Activated T-helper 9 cell treated with anti-CD3 and anti-CD28 coated beads, Interleukin-2, amount 50 U/mL, for 16 hours (primary cell): ENCODE results near the gene STYK1.
"Not testable (repeated sequence)": the region's sequence is repeated elsewhere in the genome, so short reads cannot be mapped to it uniquely, and the experiment has no call there.

Source experiments
- DNase-seq: peaks from one replicate; pipeline ENCODE4 v3.0.0-alpha.2; 2020; ENCODE audit warnings: low read depth

Gene STYK1

DNA sequence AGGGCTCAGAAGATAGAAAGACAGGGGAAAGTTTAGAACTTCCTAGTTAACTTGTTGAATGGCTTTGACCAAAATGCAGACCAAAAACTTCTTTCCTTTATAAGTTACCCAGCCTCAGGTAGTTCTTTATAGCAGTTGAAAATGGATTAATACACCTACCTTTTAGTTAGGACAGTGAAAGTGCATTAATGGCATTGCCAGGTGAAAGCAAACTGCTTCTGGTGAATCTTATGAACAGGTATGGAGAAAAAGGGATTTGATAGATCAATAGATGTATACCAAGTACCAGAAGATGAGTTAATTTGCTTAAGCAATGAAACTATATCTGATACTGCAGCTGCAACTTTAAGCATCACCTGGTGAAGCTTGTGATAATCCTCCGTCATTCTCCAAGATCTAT, 14.2 kb upstream of the STYK1 start:
- no peak for DNase-seq

- no peak for DNase-seq
Measured at GRCh38 chr12:10672231-10672868, 1.5 kb downstream of the STYK1 start.

- no peak for DNase-seq
Measured at GRCh38 chr12:10669533-10669932, 4.3 kb downstream of the STYK1 start.

DNA sequence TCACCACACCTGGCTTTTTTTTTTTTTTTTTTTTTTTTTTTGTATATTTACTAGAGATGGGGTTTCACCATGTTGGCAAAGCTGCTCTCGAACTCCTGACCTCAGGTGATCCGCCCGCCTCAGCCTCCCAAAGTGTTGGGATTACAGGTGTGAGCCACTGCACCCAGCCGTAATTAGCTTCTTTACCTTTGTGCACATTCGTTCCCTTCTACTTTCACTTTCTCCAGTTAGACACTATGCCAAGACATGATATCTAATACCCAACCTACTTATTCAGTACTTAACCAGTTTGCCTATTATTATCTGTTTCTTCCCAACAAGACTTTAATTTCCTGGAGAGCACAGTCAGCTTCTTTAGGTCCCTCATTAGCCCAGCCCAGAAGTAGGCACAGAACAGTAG, 5.3 kb downstream of the STYK1 start:
- DNase-seq, result no peak

- no peak for DNase-seq
Measured at GRCh38 chr12:10667581-10667980, 6.3 kb downstream of the STYK1 start.

DNA sequence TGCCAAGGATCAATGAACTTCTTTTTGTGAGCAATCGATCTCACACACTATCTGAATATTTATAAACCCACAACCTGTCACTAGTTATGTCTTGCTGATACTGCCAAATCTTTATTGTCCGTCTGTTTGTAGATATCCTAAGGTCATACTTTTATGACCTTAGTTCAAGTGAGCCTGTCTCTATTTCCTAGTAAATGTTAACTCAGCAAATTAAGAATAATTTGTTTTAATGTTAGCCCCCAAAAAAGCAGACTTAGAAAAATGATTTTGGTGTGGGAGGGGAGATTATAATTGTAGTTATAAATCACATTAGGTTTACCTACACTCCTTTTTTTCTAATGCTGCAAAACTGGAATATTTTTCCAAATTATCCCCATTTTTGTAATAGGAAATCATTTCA, 9.4 kb downstream of the STYK1 start:
- no peak for DNase-seq

DNA sequence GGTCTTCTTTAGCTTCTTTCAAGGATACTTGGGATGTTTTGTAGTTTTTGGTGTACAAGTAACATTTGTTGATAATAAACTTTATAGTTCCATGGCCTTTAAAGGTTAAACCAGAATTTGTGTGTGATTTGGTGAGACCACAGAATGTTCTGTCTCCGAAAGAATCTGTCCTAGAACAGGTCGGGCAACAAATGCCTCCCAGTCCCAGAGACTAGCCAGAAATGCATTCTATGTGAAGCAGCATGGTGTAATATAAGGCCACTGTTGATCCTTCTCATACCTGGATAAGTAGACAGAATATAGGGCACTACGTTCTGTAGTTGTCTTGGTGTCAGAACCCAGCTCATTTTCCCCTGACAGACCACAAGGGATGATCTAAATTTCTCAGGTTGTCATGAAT, 10.0 kb downstream of the STYK1 start:
- no peak for DNase-seq

DNA sequence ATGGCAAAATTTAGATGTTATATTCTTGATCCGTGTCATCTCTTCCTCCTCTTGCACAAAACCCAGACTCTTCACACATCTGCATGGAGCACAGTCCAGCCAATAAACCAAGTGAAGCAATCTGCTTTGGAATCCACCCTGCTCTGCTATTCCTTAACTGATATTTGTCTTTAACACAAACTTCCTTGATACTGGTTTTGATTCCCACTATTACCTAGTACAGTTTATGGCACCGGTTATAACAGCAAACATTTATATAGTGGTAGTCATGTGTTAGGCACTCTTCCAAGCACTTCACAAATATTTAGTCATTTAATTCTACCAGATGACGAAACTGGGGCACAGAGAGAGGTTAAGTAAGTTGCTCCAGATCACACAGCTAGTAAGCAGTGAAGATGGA, 12.5 kb downstream of the STYK1 start:
- no peak for DNase-seq

DNA sequence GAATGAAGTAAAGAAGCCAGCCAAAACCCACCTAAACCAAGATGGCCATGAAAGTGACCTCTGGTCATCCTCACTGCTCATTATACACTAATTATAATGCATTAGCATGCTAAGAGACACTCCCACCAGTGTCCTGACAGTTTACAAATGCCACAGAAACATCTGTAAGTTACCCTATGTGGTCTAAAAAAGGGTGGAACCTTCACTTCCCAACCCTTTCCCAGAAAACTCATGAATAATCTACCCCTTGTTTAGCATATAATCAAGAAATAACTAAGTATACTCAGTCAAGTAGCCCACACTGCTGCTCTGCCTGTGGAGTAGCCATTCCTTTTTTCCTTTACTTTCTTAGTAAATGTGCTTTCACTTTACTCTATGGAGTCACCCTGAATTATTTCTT, 19.8 kb downstream of the STYK1 start:
- DNase-seq, result no peak

- DNase-seq, result no peak
Measured at GRCh38 chr12:10652192-10652591, 21.7 kb downstream of the STYK1 start.

DNA sequence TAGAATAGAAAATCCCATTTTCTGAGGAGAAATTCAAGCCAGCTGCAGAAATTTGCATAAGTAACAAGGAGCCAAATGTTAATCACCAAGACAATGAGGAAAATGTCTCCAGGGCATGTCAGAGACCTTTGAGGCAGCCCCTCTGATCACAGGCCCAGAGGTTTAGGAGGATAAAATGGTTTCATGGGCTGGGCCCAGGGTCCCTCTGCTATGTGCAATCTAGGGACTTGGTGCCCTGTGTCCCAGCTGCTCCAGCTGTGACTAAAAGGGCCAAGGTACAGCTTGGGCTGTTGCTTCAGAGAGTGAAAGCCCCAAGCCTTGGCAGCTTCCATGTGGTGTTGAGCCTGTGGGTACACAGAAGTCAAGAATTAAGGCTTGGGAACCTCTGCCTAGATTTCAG, 27.3 kb downstream of the STYK1 start:
- not testable (repeated sequence) for DNase-seq

GRCh38 chr12:10645910-10646309, 27.9 kb downstream of the STYK1 start:
- DNase-seq, result no peak

GRCh38 chr12:10641735-10642500, 31.9 kb downstream of the STYK1 start:
- no peak for DNase-seq

DNA sequence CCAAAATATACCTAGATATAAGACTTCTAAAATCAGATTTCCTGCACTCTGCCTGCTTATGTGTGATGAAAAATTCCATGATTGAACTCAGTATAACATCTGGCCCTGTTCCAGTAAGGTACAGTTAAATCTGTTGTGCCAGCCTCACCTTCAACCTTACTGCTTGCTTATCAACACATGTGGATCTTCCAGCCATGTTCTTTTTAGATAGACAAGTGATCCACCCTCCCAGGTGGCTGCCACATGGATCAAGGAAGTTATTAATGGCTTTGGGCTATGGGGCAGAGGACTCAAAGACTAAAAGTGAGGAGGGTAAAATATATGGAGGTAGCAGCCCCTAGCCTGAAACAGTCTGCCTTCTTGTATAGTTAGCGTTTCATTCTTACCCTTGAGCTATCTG, 35.1 kb downstream of the STYK1 start:
- DNase-seq, result no peak

GRCh38 chr12:10636611-10637010, 37.2 kb downstream of the STYK1 start:
- no peak for DNase-seq

DNA sequence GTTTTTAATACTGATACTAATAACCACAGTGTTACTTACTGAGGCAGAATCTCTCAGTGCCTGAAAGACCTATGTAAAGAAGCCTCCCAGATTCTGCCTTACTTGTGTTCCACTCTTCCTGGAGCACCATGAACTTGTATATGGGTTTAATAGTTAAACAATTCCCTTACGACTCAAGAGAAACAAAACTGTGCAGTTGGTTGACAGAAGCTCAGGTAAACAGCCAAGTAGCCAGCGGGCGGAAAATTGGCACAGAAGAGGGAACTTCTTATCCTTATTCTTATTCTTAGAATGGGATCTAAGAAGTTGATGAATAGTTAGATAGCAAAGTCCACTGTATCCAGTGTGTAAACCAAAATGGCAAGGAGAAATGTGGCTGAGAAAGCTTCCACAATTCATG, 37.7 kb downstream of the STYK1 start:
- no peak for DNase-seq

- no peak for DNase-seq
Measured at GRCh38 chr12:10635306-10635705, 38.5 kb downstream of the STYK1 start.

- no peak for DNase-seq
Measured at GRCh38 chr12:10634427-10634826, 39.4 kb downstream of the STYK1 start.

DNA sequence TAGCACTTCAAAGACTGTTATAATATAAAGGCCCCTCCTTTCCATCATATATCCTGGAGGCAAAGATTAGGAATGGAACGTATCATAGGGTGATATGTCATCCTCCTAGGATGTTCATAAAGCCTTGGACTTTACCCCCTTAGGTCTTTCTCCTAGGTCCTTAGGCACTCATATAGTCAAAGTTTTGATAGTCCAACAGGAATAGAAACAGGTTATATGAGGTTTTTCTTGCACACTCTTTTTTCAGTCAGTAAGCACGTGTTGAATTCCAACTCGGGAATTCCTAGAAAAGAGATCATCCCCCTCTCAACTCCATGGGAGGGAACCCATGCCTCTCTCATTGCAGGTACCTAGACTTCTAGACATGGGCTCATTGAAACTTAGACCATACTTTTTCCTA, 40.3 kb downstream of the STYK1 start:
- DNase-seq, result no peak

GRCh38 chr12:10632226-10632625, 41.6 kb downstream of the STYK1 start:
- no peak for DNase-seq

GRCh38 chr12:10624605-10625004, 49.2 kb downstream of the STYK1 start:
- no peak for DNase-seq

DNA sequence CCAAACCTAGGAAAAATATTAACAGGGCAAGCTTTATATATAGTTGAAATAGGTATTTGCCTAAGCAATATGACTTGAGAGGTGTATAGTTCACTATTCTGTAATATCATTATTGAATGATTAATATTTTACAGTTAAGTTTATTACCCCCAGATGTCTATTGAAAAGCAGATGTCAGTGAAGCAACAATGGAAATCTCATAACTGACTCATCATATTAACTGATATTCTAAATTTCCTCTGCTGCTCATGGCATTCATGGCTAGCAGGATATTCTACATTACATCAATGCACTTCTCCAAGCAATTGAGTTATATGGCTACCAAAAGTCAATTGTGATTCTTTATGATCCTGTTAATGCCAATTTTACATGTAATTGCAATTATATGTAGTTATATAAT, 50.7 kb downstream of the STYK1 start:
- no peak for DNase-seq

- no peak for DNase-seq
Measured at GRCh38 chr12:10621278-10621677, 52.6 kb downstream of the STYK1 start.
